ENCODE results near the gene THADA.

THADA gene

DNA sequence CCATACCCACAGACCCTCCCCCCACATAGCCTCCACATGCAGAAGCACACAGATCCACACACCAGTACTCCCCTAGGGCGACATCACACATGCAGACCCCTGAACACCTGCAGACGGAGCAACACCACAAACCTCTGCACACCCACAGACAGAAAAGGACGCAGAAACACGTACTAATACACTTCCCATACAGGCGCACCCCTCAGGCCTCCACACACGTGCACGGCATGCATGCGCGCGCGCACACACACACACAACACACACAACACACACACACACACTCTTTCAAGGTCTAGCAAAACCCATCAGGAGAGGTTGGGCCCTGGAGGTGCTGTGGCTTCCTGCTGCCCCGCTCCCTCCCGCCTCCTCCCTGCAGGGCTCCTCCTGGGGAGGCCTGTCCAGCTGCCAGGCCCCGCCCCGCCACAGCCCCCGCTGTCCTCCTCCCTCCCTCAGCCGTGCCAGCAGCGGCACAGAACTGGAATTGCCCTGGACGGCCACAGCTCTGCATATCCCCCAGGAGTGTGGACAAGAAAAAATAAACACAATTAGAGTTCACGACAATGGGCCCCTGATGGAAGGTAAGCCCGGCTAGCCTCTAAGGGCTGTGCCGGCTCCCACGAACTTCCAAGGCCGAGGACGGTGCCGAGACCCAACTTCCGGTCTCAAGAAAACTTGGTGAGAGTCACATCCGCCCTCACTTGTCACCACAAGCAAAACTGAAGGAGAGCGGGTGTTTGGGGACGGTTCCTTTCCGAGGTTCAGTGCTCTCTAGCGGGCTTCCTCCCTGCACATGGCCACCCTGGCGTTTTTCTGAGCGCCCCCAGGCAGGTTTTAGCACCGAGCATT, 376.2 kb downstream of the THADA start:
- in situ Hi-C loops (cut with HindIII; ENCODE audit: low sequenced_read_pairs): loop anchor here (5.0 kb wide), 2 partner anchors 107 to 387 kb away; no protein-coding TSS in a partner anchor

DNA sequence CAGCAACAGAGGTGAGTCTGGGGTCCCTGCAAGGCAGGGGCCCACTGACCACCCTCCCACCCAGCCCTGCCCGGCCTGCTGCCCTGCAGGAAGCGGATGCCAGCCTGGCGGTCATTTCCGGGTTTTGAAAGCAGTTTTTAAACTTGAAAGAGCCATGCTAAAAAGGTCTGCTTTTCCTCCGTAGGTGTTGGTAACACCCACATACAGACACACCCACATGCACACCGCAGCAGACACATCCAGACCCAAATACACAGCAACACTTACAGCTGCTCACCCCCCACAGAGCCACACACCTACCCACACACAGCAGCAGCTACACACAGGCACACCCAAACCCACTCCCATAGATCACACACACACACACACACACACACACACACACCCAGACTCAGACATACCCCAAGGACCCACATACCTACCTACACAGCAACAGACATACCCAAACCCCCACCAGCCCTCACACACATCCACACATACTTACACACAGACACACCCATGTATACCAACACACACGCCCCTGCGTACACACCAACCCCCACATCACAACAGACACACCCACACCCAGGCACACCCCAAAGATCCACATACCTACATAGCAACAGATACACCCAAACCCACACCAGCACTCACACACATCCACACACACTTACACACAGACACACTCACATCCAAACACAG, 377.0 kb downstream of the THADA start:
- in situ Hi-C loops (cut with HindIII; ENCODE audit: low sequenced_read_pairs): loop anchor here (5.0 kb wide), 1 partner anchor 107 kb away; no protein-coding TSS in a partner anchor

DNA sequence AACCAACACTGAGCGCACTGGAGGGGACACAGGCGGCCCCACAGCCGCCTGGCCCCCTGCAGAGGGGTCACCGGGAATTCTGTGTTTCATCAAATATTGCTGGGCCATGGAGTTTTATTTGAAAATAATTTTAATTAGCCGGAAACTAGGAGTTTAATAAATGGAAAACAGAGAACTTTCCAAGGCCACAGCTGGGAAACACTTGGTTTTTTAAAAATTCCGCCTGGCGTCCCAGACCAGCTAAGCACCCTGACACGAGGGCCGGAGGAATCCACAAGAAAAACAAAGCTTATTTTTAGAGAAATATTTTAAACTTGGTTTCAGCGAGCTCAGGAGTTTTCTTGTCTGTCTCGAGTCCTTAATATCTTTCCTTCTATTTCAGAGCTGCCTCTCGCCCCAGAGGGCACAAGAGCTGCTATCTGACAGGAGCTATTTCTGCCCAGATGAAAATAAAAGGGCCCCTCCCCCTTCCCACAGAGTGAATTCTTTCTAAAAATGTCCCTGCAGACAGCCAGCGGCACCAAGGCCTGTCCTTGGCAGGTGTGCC, 377.6 kb downstream of the THADA start:
- in situ Hi-C loops (cut with HindIII; ENCODE audit: low sequenced_read_pairs): loop anchor here (5.0 kb wide), 1 partner anchor 106 kb away; no protein-coding TSS in a partner anchor

DNA sequence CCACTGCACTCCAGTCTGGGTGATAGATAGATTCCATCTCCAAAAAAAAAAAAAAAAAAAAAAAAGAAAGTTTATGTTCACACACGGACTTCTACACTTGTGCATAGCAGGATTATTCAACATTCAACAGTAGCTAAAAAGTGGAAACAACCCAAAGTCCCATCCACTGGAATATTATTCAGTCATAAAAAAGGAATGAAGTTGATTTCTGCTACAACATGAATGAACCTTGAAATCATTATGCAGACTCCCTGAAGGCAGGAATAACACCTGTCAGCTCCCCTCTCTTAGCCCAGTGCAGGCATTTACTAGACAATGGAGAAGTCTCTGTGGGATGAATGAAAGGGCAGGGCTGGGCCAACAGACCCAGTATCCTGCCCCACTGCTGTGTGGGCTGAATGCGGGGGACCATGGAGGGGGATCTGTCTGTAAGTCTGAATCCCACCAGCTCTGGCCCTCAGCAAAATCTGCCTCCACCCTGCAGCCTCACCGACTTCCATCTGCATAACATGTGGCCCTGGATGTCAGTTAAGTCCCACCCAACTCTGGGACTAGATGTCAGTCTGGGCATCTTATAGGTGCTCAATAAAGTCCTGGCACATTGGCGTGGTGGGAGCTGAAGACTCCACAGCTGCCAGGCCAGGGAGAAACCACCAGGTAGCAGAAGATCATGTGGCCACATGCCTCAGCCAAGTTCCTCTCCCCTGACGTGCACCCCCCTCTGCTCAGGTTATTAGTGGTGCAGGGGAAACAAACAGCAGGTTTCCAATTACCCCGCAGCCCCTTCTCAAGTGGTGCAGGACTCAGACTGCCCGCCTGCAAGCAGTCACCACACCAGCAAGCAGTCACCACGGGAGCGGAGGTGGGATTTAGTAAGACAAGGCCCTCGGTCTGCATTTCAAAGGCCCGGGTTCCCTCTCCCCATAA, 378.3 kb downstream of the THADA start:
- in situ Hi-C loops (cut with HindIII; ENCODE audit: low sequenced_read_pairs): loop anchor here (5.0 kb wide), 1 partner anchor 105 kb away; no protein-coding TSS in a partner anchor

DNA sequence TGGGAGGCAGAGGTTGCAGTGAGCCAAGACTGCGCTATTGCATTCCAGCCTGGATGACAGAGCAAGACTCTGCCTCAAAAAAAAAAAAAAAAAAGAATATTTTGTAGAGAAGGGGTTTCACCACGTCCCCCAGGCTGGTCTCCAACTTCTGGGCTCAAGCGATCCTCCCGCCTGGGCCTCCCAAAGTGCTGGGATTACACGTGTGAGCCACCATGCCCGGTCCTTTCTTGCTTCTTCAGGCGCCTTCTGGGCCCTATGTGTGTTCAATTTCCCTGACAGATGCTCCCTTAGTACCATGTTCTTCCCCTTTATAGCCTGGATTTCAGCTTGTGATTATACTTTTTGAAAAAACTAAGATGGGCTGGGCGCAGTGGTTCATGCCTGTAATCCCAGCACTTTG, 379.2 kb downstream of the THADA start:
- in situ Hi-C loops (cut with HindIII; ENCODE audit: low sequenced_read_pairs): loop anchor here (5.0 kb wide), 1 partner anchor 104 kb away; no protein-coding TSS in a partner anchor

DNA sequence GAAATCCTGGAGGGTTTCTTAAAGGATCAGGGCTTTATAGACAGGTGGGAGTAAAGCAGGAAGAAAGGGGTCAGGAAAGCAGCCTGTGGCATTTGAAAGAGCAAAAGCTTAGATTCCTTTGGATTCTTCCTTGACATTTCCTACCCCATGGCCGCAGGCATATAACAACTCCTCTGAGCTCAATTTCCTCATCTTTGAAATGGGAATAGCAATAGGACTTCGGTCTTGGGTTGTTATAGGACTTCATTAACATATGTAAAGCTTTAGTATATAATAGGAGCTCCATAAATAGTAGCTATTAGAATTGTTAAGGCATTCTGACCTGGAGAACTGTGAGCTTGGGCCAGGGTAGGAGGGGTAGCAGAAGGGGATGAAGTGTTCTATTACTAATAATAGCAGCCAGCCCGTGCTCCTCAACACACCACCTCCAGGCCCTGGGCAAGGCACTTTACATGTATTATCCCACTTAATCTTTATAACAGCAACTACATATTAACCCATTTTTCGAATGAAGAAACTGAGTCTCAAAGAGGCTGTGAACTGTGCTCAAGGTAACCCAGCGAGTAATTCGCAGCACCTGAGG, 380.1 kb downstream of the THADA start:
- in situ Hi-C loops (cut with HindIII; ENCODE audit: low sequenced_read_pairs): loop anchor here (5.0 kb wide), 1 partner anchor 103 kb away; no protein-coding TSS in a partner anchor

DNA sequence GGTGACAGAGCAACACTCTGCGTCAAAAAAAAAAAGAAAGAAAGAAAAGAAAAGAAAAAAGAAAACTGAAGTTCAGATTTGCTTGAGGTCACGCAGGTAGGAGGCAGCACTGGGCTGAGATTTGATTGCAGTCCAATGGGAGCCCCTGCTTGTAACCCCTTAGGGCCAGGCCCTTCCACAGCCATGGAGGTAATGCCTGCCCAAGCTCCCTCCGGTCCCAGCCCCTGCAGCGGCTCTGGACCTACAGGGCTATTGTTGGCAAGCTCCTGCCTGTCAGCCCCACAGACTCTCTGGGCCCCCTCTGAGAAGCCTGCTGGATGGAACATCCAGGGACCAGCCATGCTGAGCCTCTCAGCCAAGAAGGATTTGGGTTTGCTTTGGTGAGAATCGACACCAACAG, 381.6 kb downstream of the THADA start:
- in situ Hi-C loops (cut with HindIII; ENCODE audit: low sequenced_read_pairs): no loop called here

DNA sequence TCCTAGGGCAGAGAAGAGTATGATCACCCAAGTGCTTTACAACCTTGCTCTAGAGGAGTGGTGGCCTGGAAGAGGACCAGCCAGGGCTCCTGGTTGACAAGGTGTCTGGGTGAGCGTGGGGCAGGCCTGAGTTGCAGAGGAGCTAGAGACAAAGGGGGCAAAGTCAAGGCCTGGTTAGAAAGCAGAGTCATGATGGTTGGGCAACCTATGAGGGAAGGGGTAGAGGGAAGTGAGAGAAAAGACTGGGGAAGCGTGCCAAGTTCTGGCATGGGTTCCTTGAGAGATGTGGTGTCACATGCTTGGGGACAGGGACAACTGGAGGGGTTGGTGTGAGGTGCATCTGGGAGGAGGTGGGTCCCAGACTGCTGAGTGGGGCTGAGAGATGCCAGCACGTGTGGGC, 382.9 kb downstream of the THADA start:
- in situ Hi-C loops (cut with HindIII; ENCODE audit: low sequenced_read_pairs): no loop called here

DNA sequence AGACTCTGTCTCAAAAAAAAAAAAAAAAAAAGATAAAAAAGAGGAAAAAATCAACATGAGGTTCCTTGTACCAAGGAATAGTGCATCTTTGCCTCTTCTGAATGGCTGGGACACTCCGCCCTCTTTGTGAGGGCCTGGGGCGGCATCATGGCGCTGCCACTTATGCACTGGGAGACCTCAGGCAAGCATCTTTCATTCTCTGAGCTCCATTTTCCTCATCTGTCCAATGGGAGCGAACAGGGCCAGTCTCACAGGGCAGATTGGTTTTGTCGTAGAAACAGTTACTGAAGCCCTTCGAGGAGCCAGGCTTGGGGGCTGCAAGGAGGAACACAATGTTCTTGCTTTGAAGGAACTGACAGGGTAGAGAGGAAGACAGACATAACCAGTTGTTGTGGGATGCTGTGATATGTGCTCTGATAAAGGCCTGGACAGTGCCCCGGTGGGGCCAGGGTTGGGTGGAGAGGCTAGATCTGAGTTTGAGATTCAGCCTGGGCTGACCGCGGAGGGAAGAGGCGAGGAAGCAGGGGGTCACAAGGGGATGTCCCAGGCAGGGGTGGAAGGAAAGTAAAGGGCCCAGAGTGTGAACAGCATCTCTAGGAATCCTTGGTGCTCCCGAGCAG, 383.5 kb downstream of the THADA start:
- in situ Hi-C loops (cut with HindIII; ENCODE audit: low sequenced_read_pairs): no loop called here

DNA sequence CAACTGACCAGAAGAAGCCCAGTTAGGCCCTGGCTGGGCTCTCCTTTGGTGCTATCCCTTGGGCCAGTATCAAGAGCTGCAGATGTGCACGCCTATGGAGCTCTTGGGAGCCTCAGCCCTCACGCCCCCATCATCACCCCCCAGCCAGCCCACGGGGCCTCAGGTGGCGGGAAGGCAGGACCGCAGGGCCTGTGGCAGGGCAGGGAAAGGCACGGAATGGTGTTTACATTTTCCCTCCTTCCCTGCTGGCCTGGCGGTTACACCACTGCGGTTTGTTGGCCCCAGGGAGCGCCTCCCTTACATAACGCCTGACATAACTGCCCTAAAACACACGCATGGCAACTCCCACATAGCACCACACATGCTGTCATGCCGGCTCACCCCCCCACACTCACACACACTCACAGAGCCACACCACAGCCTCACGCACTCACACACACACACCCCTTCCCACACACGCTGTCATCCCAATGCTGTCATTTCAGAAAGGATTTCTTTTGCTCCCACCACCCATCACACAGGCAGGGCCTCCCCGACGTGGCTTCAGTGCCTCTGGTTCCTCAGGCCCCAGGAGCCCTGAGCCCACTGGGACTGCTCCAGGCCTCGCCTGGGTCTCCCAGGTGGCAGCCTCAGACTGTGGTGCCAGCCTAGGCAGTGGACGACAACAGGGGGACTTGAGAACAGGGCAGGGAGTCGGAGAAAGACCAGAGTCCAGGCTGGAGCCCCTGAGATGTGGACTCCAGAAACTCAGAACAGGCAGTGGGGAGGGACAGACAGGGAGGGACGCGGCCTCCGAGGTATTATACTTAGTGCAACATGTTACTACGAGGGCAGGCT, 385.2 kb downstream of the THADA start:
- in situ Hi-C loops (cut with HindIII; ENCODE audit: low sequenced_read_pairs): no loop called here

DNA sequence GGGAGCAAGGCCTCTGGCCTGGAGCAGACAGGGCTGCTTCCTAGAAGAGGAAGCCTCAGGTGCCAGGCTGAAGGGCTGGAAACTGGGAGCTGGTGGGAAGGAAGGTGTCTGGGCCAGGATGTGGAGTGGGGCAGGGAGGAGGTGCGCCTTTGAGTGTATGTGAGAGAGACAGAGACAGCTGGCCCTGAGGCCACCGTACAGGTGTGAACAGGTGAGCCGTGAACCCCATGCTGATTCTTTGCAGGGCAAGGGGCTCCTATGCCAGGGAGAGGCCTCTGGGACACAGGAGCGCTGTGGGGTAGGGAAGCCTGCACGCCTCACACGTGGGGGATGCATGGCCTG, 385.7 kb downstream of the THADA start:
- in situ Hi-C loops (cut with HindIII; ENCODE audit: low sequenced_read_pairs): no loop called here

DNA sequence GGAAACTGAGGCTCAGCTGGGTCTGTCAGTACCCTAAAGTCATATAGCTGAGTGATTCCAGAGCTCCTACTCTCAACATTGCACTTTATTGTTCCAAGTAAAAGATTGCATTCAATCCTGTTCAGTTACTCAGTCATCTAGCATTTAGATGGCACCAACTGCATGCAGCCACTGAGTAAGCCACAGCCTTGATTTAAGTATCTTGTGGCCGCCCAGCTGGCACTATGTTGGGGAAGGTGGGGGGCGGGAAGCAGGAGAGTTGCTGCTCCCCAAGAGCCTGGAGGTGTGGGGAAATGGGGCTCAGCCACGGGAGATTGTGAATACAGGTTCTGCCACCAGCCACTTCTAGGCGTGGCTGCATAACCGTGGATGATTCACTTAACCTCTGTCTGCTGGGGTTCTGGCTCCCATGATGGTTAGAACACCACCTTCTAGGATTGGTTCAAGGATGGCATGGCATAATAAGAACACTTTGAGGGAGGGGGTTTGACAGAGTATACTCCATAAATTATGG, 386.6 kb downstream of the THADA start:
- in situ Hi-C loops (cut with HindIII; ENCODE audit: low sequenced_read_pairs): no loop called here

DNA sequence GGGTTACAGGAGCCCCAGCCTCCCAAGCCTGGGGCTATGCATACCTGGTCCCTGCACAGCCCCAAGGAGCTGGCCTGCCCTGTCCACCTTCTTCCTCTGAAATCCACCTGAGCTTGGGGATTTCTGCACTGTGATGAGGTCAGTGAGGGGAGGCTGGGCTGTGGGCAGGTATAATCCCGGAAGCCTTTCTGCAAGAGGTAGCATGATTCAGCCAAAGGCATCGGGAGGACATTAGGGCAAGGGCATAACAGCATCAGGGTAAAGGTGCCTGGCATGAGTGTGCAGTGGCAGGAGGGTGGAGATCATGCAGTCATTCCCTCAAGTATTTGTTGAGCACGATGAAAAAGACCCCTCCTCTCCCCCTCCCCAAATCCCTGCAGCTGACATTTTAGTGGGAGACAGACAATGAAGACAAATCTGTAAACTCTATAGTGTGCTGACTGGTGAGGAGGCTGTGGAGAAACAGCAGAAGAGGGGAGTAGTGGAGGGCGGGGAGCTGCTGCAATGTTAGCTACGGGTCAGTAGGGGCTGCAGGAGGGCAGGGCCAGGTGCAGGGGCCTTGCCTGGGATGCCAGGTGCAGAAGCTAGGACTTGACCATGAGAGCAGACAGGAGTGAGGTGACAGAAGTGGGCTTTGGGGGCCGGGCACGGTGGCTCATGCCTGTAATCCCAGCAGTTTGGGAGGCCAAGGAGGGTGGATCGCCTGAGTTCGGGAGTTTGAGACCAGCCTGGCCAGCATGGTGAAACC, 388.1 kb downstream of the THADA start:
- in situ Hi-C loops (cut with HindIII; ENCODE audit: low sequenced_read_pairs): no loop called here

DNA sequence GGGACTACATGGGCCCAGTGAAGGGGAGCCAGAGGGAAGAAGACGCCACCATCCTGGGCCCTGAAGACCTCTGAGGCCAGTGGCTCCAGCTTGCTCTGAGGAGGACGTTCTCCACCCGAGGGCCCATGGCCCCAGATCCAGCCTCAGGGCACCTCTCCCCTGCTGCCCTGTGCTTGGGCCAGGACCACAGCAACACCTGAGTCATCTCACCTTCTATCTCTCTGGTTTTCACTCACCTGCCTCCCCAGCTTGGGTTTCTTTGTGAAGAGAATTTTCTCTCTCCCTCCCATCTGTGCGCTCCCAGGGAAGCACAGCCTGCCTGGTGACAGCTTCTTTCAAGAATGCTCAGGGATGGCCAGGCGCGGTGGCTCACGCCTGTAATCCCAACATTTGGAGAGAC, 389.2 kb downstream of the THADA start:
- in situ Hi-C loops (cut with HindIII; ENCODE audit: low sequenced_read_pairs): no loop called here

DNA sequence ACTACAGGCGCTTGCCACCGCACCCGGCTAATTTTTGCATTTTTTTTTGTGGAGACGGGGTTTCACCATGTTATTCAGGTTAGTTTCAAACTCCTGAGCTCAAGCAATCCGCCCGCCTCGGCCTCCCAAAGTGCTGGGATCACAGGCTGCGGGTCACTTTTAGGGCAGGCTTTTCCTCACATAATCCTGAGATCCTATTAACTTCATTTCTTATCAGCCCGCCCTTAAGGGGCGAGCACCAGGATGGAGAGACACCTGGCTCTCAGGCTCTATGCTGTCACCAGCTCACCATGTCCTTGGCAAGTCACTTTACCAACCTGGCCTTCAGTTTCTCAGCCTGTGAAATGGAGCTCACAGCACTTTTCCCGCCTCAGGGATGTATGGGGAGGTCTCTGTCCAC, 392.5 kb downstream of the THADA start:
- in situ Hi-C loops (cut with HindIII; ENCODE audit: low sequenced_read_pairs): no loop called here

DNA sequence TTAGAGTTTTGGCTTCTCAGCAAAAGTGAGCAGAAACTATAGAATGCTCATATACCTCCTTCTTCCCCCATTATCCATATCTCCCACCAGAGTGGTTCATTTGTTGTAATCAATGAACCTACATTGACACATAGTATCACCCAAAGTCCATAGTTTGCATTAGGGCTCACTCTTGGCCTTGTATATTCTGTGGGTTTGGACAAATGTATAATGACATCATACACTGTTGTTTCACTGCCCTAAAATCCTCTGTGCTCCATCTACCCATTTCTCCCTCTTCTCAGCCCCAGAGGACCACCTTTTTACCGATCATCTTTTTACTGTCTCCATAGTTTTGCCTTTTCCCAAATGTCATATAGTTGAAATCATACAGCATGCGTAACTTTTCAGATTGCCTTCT, 393.5 kb downstream of the THADA start:
- in situ Hi-C loops (cut with HindIII; ENCODE audit: low sequenced_read_pairs): no loop called here

DNA sequence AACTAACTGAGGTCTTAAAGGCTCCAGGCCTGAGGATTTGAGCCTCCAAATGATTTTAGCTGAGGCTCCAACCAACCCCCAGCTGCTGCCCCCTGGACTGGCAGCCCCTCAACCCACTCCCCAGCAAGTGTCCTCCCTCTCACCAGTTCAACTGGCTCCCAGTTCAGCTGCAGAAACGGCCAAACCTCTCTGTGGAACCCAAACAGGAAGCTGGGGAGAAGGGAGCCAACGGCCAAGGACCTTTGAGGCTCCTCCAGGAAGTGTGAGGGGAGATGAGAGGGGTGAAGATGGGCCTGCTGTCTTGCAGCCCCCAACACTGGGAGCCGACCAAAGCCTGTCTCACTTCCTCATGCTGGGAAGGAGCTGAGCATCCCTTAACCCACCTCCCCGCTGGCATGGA, 394.3 kb downstream of the THADA start:
- in situ Hi-C loops (cut with HindIII; ENCODE audit: low sequenced_read_pairs): no loop called here

DNA sequence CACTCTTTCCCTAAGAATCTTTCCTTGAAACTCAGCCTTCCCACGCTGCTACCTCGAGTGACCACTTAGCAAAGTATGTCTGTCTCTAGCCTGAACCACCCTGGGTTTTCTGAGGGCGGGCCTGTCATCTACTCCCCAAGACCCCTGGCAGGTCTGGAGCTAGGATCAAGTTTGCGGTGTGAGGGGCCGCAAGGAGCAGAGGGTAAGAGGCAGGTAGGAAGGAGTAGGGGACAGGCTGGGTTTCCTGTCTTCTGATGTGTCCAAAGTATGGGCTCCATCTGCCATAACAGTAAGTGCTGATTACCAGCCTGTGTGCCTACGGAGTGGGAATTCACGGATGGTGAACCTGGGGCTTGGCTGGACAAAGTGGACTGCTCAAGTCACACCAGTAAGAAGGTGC, 394.8 kb downstream of the THADA start:
- in situ Hi-C loops (cut with HindIII; ENCODE audit: low sequenced_read_pairs): no loop called here

All from endothelial cell of hepatic sinusoid (primary cell).